Suppressor macrophage treated with lipopolysaccharide for 1 hour (primary cell): ENCODE data around the gene ATP2B1.
A peak's percentile ranks its signal among the peaks of the same experiment; 100 is the strongest.
"Not testable (repeated sequence)": the region's sequence is repeated elsewhere in the genome, so short reads cannot be mapped to it uniquely, and the experiment has no call there.

Experiments used
- DNase-seq, 3 donors: peaks; one replicate each; pipeline ENCODE4 v3.0.0-alpha.2; 2020 to 2022

Gene ATP2B1

DNA sequence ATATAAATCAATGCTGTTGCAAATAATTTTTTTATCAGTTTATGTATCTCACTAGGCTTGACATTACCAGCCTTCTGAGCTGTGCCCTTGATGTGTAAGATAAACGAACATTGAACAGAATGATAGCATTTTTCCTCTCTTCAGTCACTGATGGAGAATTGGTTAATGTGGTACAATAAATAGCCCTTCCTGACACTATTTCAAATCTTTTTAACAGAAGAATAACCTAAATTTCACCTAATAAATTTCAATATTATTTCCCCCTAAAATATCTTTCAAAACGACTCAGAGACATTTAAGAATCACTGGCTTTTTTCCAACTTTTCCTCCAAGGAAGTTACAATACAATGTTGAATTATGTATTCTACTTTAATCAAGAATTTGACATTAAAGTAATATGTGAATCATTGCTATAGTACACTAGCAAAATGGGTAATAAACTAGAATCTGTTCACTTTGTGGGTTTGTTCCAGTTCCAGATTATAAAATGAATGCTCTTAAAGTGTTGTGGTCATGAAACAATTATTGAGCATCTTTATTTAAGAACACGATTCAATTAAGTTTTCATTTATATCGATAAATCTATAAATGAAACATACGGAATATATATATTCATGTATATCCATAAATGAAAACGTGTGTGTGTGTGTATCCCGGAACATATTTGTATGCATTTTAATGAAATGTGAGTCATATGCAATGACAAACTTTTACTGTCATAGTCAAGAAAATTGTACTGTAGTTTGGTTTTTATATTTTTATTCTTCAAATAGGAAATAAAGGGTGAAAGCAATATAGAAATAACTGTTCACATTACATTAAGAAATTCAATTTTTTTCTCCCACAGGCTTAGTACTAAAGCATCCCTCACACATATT is 2.5 kb upstream of the ATP2B1 start:
- DNase-seq, result peak in 2 of 3 donors; percentile 48 to 57

DNA sequence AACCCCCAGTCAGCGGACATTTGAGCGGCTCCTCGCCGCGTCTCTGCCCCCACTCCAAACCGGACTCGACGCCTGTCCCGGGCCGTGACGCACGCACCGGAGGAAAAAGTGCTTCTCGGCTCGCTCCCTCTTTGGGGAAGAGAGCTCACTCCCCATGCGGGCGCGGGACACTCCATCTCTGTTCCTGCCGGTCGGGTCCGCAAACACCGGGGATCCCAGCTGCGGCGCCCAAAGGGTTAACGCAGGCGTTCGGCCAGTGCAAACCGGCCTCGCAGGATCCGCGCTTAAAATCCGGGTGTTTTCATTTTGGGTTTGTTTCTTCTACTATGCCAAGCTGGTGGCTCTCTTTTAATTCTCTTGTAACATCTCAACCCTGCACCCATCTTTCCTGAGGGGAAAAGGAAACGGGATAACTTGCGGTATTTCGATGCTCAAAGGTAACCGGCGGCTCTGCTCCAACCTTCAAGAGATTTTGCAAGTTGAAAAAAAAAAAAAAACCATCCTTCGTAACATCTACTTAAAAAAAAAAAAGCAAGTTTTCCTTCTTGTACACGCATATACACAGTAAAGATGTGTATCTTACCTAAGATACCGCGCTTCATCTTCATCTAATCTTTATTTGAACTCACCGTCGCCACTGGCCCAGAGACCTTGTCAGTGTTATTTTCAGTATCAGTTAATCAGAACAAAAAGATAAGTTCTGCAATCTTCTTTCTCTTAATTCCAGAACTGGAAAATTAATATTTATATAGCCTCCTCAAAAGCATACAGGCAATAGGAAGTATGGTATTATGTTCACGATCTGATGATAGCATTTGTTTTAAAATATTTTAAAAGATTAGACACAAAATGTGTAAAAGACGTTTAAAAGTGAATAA is 1.6 kb upstream of the ATP2B1 start:
- DNase-seq, result peak; percentile 82 to 86 (median 82)

GRCh38 chr12:89709157-89709994 is 738 bp upstream of the ATP2B1 start:
- DNase-seq, result peak; percentile 98 to 99 (median 99)

- peak; percentile 41 to 63 (median 44) for DNase-seq
Observed at GRCh38 chr12:89707703-89708564, 704 bp downstream of the ATP2B1 start.

DNA sequence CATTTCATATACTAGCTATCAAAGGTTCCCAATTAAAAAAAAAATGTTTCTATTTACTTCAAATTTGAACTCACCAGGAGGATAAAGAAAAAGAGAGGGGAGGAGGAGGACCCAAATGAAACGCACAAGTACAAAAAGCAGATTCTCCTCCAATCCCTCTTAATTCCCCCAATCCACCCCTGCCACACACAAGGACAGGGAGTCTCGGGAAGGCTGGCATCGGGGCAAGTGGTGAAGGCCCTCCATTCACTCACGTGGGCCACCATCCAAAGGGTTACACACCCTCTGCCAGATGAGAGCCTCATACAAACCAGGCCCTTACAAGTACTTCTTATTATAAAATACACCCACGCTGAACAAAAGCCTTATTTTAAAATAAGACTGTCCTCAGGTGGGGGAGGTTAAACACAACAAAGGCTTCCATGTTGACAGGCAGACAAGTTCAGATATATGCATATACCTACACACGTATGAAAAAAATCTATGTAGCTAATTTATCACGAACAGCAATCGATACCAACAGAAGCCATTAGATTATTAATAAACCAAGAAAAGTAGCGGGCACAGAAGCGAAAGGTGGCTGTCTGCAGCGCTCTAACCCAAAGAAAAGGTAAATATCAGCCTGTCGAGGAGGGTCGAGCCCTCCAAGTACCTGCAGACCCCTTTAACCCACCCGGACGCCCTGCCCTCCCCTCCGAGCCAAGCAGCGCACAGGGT is 1.5 kb downstream of the ATP2B1 start:
- DNase-seq, result peak in 2 of 3 donors; percentile 26 to 27

- no peak for DNase-seq
Observed at GRCh38 chr12:89706551-89706950, 2.1 kb downstream of the ATP2B1 start.

- peak in 1 of 3 donors; percentile 29 for DNase-seq
Observed at GRCh38 chr12:89704457-89704856, 4.2 kb downstream of the ATP2B1 start.

DNA sequence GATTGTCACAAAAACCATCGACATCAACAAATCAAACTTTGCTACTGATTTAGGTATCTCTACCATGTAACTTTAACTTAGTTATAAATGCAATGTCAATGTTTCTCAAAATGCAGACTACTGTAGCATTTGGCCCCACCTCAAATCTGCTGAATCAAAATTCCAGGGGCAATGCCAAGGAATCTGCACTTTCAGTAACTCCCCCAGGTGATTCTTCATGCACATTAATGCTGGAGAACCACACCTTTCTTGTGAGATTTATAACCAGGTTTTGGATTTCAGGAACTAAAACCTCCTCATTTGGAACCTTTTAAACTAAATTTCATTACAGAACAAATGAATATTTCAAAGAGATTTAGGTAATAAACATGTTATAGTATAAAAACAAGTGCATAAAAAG is 4.9 kb downstream of the ATP2B1 start:
- no peak for DNase-seq

GRCh38 chr12:89702503-89702902 is 6.1 kb downstream of the ATP2B1 start:
- DNase-seq, result no peak

- no peak for DNase-seq
Observed at GRCh38 chr12:89701606-89702206, 6.9 kb downstream of the ATP2B1 start.

- DNase-seq, result no peak
Observed at GRCh38 chr12:89700191-89700810, 8.3 kb downstream of the ATP2B1 start.

DNA sequence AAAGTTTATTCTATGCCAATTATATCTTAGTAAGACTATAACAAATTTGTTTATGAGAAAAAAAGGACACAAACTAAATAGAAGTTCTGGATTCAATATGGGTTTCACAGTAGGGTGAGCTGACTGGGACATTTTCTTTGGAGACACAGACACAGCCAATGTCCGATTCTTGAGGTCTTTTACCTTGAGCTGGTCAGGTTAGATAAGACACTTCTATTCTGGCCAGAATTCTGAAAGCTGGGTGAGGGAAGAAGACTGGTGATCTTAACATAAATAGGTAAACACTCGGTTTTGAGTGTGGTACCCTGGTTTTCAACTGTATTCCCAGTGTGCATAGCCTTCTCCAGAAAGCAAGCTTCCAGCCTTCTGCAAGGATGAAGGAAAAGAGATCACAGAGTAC is 10.0 kb downstream of the ATP2B1 start:
- DNase-seq, result no peak

DNA sequence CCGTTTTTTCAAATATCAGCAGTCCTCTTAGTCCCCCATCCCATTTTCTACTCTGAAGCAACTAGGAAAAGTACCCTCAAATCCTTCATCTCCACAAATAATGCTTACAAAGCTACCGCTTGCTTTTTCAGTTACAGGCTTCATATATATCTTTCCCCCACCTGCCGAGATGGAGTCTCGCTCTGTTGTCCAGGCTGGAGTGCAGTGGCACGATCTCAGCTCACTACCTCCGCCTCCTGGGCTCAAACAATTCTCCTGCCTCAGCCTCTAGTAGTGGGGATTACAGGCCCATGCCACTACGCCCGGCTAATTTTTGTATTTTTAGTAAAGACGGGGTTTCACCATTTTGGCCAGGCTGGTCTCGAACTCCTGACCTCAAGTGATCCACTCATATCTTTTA is 10.9 kb downstream of the ATP2B1 start:
- DNase-seq, result not testable (repeated sequence)

GRCh38 chr12:89697296-89697695 is 11.3 kb downstream of the ATP2B1 start:
- DNase-seq, result peak; percentile 19 to 70 (median 67)

- no peak for DNase-seq
Observed at GRCh38 chr12:89695830-89696229, 12.8 kb downstream of the ATP2B1 start.

DNA sequence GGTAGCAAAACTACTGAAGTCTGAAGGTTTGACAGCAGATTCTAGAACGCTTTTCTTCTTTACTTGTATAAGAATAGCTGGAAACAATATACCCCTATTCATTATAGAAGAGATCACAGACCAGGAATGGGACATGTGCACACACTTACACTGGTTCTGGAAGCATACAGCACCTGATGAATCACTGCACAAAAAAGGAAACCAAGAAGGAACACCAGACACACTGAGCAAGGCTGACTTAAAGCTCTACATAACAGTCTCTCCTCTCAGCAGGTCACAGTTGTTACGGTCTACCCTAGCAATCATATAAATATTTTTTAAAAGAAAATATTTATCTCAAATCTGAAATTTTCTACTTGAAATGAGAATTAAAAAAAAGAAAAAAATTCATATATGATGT is 13.5 kb downstream of the ATP2B1 start:
- DNase-seq, result peak in 1 of 3 donors; percentile 29

- no peak for DNase-seq
Observed at GRCh38 chr12:89694542-89694941, 14.1 kb downstream of the ATP2B1 start.

DNA sequence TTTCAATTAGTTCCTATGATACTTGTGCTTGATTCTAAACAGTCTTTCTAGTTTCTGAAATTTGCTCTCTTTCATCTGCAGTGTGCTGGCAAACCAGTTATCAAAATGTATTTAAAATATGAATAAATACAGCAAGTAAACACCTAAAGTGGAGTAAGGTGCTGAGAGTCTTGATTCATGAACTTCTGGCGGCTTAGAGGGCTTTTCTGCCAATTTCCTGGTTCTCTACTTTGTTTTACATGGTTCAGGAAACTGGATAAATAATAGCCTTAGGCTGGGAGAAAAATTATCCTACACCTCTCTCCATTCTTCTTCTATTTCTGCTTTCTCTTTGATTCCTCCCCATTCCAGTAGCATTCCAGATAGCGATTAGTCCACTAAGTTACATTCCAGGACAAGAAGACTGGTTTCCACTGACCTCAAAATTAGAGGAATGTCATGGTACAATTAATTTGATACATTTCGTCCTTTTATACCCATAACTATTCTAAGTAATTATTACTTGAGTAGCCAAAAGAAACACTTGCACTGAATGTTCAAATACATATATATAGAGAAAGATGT is 14.9 kb downstream of the ATP2B1 start:
- DNase-seq, result no peak

- DNase-seq, result no peak
Observed at GRCh38 chr12:89692439-89692838, 16.2 kb downstream of the ATP2B1 start.

- no peak for DNase-seq
Observed at GRCh38 chr12:89691659-89692058, 17.0 kb downstream of the ATP2B1 start.
